ENCODE data around the gene ICAM1. TPM values are rescaled to one million over a fixed set of nuclear protein-coding genes. Genes with fewer than 3 reads are reported as not detected.

Gene ICAM1
- total RNA-seq, 2 donors from 2014 or later, result 7.3 to 68.9 TPM

DNA sequence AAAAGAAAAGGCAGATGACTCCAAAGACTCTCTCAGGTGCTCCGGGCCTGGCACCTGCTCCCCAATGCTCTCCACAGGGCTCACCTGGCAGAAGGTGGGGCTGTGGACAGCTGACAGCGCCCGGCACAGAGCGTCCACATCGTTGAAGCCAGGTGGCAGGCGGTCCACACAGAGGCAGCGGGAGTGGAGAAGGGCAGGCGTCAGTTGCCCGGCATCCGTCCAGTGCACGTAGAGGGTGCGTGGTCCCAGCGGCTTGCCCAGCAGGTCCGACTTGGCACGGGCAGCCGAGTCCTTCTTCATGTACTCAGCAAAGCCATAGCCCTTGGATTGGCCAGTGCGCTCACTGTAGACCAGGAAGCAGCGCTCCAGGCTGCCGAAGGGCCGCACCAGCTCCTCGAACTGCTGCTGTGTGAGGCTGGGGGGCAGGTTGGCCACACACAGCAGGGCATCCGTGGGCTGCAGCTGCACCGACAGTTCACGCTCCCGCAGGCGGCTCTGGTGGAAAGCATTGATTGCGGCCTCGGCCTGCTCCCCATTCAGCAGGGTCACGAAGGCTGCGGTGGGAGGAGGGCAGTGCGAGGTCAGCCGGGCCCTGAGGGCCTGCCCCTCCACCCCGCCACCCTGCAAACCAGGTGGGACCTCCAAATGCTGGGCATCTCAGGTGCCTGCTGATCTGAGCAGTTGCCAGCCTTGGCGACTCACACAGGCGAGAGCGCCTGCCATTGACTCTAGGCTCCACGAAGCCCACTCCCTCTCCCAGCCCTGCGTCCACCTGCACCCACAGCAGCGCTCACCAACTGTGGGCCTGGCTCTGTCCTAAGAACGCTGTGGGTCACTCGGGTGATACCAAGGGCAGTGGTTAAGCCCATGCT, 57.9 kb downstream of the ICAM1 start:
- Histone ChIP-seq H3K9me3 (no peaks in the 10 kb centered on the region), H3K36me3 (replicated peaks in 1 of 2; ENCODE audit: insufficient read depth in 1 of 2, low read depth in 2 of 2) (peaks cover 0 to 33% of the 10 kb centered on the region in 2 donors), H3K27me3 (no peaks in the 10 kb centered on the region), H3K4me3 (no peak overlapping the region), H3K27ac (no peak overlapping the region), H3K4me1 (peaks cover 15% of the 10 kb centered on the region)
- 93 to 94% methylated on average over 21 to 39 of the region's 41 CpGs for WGBS, 2 donors
- DNase-seq (no peak), ATAC-seq (no peak)
- intact Hi-C loops (cut with DNase I), result no loop called here
- TF ChIP-seq POLR2A (IDR thresholded peaks at IDR 0.05), result no peak
- TF ChIP-seq, protein P1, sequence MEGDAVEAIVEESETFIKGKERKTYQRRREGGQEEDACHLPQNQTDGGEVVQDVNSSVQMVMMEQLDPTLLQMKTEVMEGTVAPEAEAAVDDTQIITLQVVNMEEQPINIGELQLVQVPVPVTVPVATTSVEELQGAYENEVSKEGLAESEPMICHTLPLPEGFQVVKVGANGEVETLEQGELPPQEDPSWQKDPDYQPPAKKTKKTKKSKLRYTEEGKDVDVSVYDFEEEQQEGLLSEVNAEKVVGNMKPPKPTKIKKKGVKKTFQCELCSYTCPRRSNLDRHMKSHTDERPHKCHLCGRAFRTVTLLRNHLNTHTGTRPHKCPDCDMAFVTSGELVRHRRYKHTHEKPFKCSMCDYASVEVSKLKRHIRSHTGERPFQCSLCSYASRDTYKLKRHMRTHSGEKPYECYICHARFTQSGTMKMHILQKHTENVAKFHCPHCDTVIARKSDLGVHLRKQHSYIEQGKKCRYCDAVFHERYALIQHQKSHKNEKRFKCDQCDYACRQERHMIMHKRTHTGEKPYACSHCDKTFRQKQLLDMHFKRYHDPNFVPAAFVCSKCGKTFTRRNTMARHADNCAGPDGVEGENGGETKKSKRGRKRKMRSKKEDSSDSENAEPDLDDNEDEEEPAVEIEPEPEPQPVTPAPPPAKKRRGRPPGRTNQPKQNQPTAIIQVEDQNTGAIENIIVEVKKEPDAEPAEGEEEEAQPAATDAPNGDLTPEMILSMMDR (IDR thresholded peaks at IDR 0.05), result no peak

DNA sequence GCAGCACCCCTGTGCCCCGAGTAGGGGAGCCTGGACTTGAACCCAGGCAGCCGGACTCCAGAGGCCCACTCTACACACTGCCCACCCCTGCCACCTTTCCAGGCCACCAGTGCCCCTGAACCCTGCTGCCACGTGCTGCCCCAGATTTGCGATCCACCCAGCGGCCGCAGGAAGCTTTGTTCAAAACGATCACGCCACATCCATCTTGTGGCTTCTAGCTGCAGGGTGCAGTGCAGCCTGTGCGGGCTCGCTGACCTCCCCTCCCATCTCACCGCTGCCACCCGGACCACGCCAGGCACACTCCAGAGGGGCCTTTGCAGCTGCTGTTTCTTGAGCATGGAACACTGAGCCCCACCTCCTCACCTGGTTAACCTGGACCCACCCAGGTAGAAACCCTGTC, 58.6 kb downstream of the ICAM1 start:
- ATAC-seq (no peak), DNase-seq (no peak)
- Histone ChIP-seq H3K27me3 (no peaks in the 10 kb centered on the region), H3K27ac (no peak overlapping the region), H3K36me3 (replicated peaks in 1 of 2; ENCODE audit: insufficient read depth in 1 of 2, low read depth in 2 of 2) (peaks cover 0 to 33% of the 10 kb centered on the region in 2 donors), H3K4me3 (no peak overlapping the region), H3K9me3 (no peaks in the 10 kb centered on the region), H3K4me1 (peaks cover 23% of the 10 kb centered on the region)
- 88 to 93% methylated on average over 3 to 13 of the region's 13 CpGs for WGBS, 2 donors
- intact Hi-C loops (cut with DNase I), result no loop called here
- TF ChIP-seq POLR2A (IDR thresholded peaks at IDR 0.05), result no peak
- TF ChIP-seq, protein P1 (IDR thresholded peaks at IDR 0.05), result no peak

DNA sequence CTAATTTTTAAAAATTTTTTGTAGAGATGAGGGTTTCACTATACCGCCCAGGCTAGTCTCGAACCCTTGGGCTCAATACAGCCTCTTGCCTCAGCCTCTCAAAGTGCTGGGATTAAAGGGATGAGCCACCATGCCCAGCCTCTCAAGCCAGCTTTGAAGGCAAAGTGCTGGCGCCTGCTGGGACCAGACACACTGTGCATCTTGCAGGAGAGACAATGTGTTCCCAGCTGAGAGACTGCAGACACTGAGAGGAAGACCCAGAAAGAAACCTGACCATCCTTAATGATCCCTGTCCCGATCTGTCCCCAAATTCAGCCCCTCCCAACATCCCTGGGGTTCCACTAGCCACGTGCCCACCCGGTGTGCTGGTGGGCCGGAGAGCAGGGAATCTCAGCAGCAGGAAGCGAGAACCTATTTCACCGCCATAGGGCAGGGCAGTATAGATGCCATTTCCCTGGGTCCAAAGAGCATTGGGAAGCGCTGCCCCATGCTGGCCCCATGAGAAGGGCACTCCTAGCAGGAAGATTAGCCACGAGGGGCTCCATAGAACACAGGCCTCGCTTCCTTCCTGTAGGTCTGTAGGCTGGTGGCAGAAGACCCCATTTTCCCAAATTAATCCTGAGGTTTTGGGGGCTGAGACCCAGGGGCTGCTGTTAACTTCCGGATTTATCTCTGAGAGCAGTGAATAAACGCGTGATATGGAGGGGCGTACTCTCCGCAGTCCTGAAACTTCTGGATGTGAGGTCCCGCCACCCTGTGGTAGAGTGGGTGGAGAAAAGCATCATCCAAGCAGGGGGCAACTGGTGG, 61.4 kb downstream of the ICAM1 start:
- TF ChIP-seq POLR2A (IDR thresholded peaks at IDR 0.05), result no peak
- TF ChIP-seq, protein P1 (IDR thresholded peaks at IDR 0.05), result no peak
- H3K4me1 ChIP-seq, result peaks cover 29% of the 10 kb centered on the region
- H3K27ac ChIP-seq, result peak overlapping the region in 3 of 4 donors; percentile 64 to 91 (median 90)
- 28 to 43% methylated on average over 5 to 18 of the region's 18 CpGs for WGBS, 2 donors
- intact Hi-C loops (cut with DNase I), result no loop called here
- no peaks in the 10 kb centered on the region for H3K27me3 ChIP-seq
- ATAC-seq (no peak), DNase-seq (no peak)
- H3K9me3 ChIP-seq, result no peaks in the 10 kb centered on the region
- H3K36me3 ChIP-seq (replicated peaks in 1 of 2; ENCODE audit: insufficient read depth in 1 of 2, low read depth in 2 of 2), result peaks cover 0 to 28% of the 10 kb centered on the region in 2 donors
- H3K4me3 ChIP-seq, result peak overlapping the region; percentile 57 to 80

DNA sequence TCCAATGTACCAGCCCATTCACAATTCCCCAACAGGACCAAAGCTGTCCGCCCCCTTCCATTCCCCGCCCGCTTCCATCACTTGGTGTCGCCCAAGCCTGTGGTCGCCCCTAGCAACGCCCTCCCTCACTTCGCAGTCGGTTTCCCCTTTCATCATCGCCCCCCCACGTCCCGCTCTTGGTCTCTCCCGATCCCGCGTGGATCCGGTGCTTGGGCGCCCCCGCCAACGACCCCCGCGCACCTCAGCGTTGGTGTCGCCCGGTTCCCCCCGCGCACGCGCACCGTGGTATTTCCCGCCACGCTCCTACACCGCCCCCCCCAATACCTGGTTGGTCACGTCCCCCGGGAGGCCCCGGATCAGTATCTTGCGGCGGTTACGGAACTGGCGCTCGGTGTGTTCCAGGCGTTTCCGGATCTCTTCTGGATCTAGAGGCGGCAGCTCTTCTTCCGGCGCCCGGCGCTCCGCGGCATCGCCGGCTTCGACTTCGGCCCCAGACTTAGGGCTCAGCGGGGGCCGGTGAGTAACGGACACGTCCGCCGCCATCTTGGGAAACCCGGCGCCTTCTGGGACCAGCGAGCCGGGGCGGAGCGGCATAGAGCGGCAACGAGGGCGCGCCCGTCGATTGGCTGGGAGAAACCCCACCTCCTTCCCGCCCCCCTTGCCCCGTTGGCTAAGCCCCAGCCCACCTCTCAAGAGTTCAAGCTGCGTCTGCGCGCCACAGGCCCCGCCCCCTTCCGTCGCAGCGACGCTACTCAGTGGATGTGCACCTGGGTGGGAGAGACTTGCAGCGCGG, 62.2 kb downstream of the ICAM1 start, which contains the start of gene RAVER1:
RAVER1 (minus strand) TSS at position 565 of the 793 bp plus-strand sequence; CDS start at position 543, 22 bp downstream.
- peak within 1 kb of the TSS; percentile 57 to 80 for H3K4me3 ChIP-seq
- ATAC-seq (peak; percentile 93), DNase-seq (peak; percentile 98)
- no peaks in the 10 kb centered on the region for H3K27me3 ChIP-seq
- H3K4me1 ChIP-seq, result peaks cover 29% of the 10 kb centered on the region
- no peaks in the 10 kb centered on the region for H3K9me3 ChIP-seq
- 0 to 2% methylated on average over 14 to 81 of the region's 82 CpGs for WGBS, 2 donors
- H3K36me3 ChIP-seq (replicated peaks in 1 of 2; ENCODE audit: insufficient read depth in 1 of 2, low read depth in 2 of 2), result peaks cover 0 to 22% of the 10 kb centered on the region in 2 donors
- intact Hi-C loops (cut with DNase I), result no loop called here
- TF ChIP-seq, protein P1 (IDR thresholded peaks at IDR 0.05), result peak in 1 of 7 experiments; percentile 17
- peak; percentile 61 to 87 (median 81) for TF ChIP-seq POLR2A (IDR thresholded peaks at IDR 0.05)
- peak within 1 kb of the TSS; percentile 65 to 91 (median 86) for H3K27ac ChIP-seq

Measured in body of pancreas (tissue), 4 donors.